DOHH2 (cell line): Measurements from ENCODE around the gene UNC80.

Source experiments
- H3F3A ChIP-seq: fragments of 200-600 bp; sonication (generic), shearing (Covaris generic); 2 replicates; pipeline ENCODE4 v1.6.0; 2016; ENCODE audit warnings: antibody characterized with exemption, mild to moderate bottlenecking; ENCODE audit not compliant: control insufficient read depth, insufficient read depth
- H3K27ac ChIP-seq: fragments of 200-600 bp; sonication (generic); 2 replicates; pipeline ENCODE4 v1.5.1; 2014; ENCODE audit warnings: low read depth, mild to moderate bottlenecking, low read length, moderate library complexity
- H3K27me3 ChIP-seq: fragments of 200-600 bp; sonication (generic); 2 replicates; pipeline ENCODE4 v1.6.1; 2014; ENCODE audit warnings: mild to moderate bottlenecking, low read length, mixed read lengths; ENCODE audit not compliant: control insufficient read depth
- H3K36me3 ChIP-seq: fragments of 200-600 bp; sonication (generic); 2 replicates; pipeline ENCODE4 v1.6.1; 2014; ENCODE audit warnings: mild to moderate bottlenecking, low read length, moderate library complexity, mixed read lengths; ENCODE audit not compliant: control insufficient read depth
- H3K4me1 ChIP-seq: fragments of 200-600 bp; sonication (generic); 2 replicates; pipeline ENCODE4 v1.6.1; 2014; ENCODE audit warnings: mild to moderate bottlenecking, low read length, mixed read lengths; ENCODE audit not compliant: control insufficient read depth
- H3K4me2 ChIP-seq: fragments of 200-600 bp; sonication (generic); 2 replicates; pipeline ENCODE4 v1.6.0; 2014; ENCODE audit warnings: mild to moderate bottlenecking, low read length, moderate library complexity
- H3K4me3 ChIP-seq: fragments of 200-600 bp; sonication (generic); 2 replicates; pipeline ENCODE4 v1.5.1; 2014; ENCODE audit warnings: mild to moderate bottlenecking, low read length, mixed read lengths
- H3K79me2 ChIP-seq: fragments of 200-600 bp; sonication (generic); 2 replicates; pipeline ENCODE4 v1.6.1; 2014; ENCODE audit warnings: mild to moderate bottlenecking, low read length, mixed read lengths; ENCODE audit not compliant: control insufficient read depth
- H3K9me2 ChIP-seq: fragments of 200-600 bp; sonication (generic); replicated peaks from 2 replicates; pipeline ENCODE4 v1.6.1; 2014; ENCODE audit warnings: mild to moderate bottlenecking, low read length, mixed read lengths; ENCODE audit not compliant: control insufficient read depth
- H3K9me3 ChIP-seq: fragments of 200-600 bp; sonication (generic); 2 replicates; pipeline ENCODE4 v1.6.1; 2014; ENCODE audit warnings: antibody characterized with exemption, low read length, mixed read lengths; ENCODE audit not compliant: control insufficient read depth, insufficient read depth
- H4K20me1 ChIP-seq: fragments of 200-600 bp; sonication (generic); 2 replicates; pipeline ENCODE4 v1.6.0; 2014; ENCODE audit warnings: low read depth, mild to moderate bottlenecking, antibody characterized with exemption, low read length, moderate library complexity; ENCODE audit not compliant: control insufficient read depth, insufficient read depth
- CTCF ChIP-seq: fragments of 200-600 bp; sonication (generic); IDR thresholded peaks from one replicate; pipeline ENCODE4 v1.5.1; 2014; ENCODE audit warnings: antibody characterized with exemption, mild to moderate bottlenecking, low read depth, low read length; ENCODE audit not compliant: poor library complexity, severe bottlenecking
- EZH2phosphoT487 ChIP-seq: fragments of 200-600 bp; sonication (generic); IDR thresholded peaks from 2 replicates; pipeline ENCODE4 v1.6.1; 2017; ENCODE audit warnings: borderline replicate concordance, mild to moderate bottlenecking, antibody characterized with exemption, low read length, moderate library complexity, mixed read lengths

Gene UNC80

GRCh38 chr2:209985874-209986273, 214.2 kb downstream of the UNC80 start:
- no peak overlapping the region for H3K4me2 ChIP-seq

GRCh38 chr2:209986415-209986814, 214.8 kb downstream of the UNC80 start:
- no peaks in the 10 kb centered on the region for H3K9me3 ChIP-seq
- no peak overlapping the region for H3K4me2 ChIP-seq
- H3K4me1 ChIP-seq = peaks cover 8% of the 10 kb centered on the region
- no peaks in the 10 kb centered on the region for H4K20me1 ChIP-seq
- H3K4me3 ChIP-seq = no peak overlapping the region
- TF ChIP-seq CTCF (no peak), EZH2phosphoT487 (no peak)
- no peaks in the 10 kb centered on the region for H3K9me2 ChIP-seq
- H3K27ac ChIP-seq = no peak overlapping the region
- H3F3A ChIP-seq = no peaks in the 10 kb centered on the region
- H3K79me2 ChIP-seq = no peaks in the 10 kb centered on the region
- H3K36me3 ChIP-seq = no peaks in the 10 kb centered on the region
- H3K27me3 ChIP-seq = peaks cover 11% of the 10 kb centered on the region; the same call in 1 of the 2 replicates

More at GRCh38 chr2:209985874-209986273, 214.2 kb downstream of the UNC80 start:
- H3K9me2 ChIP-seq = no peaks in the 10 kb centered on the region
- no peak overlapping the region for H3K27ac ChIP-seq
- no peaks in the 10 kb centered on the region for H3K9me3 ChIP-seq
- no peaks in the 10 kb centered on the region for H3K36me3 ChIP-seq
- no peaks in the 10 kb centered on the region for H3K79me2 ChIP-seq
- TF ChIP-seq EZH2phosphoT487 = no peak
- no peak for TF ChIP-seq CTCF
- H4K20me1 ChIP-seq = no peaks in the 10 kb centered on the region
- no peaks in the 10 kb centered on the region for H3F3A ChIP-seq
- no peak overlapping the region for H3K4me3 ChIP-seq
- peaks cover 8% of the 10 kb centered on the region for H3K4me1 ChIP-seq
- peaks cover 11% of the 10 kb centered on the region; the same call in 1 of the 2 replicates for H3K27me3 ChIP-seq

- Histone ChIP-seq H3K4me2 (no peak overlapping the region), H3K79me2 (no peaks in the 10 kb centered on the region), H3K9me2 (no peaks in the 10 kb centered on the region), H3K27ac (no peak overlapping the region), H3K9me3 (no peaks in the 10 kb centered on the region), H3K4me1 (peaks cover 8% of the 10 kb centered on the region), H4K20me1 (no peaks in the 10 kb centered on the region), H3K4me3 (no peak overlapping the region), H3K36me3 (no peaks in the 10 kb centered on the region), H3F3A (no peaks in the 10 kb centered on the region), H3K27me3 (peaks cover 6% of the 10 kb centered on the region; the same call in 1 of the 2 replicates)
- no peak for TF ChIP-seq CTCF
- no peak for TF ChIP-seq EZH2phosphoT487
Observed at GRCh38 chr2:209988010-209988409, 216.4 kb downstream of the UNC80 start.

GRCh38 chr2:209990838-209991237, 219.2 kb downstream of the UNC80 start:
- Histone ChIP-seq H3K9me2 (no peaks in the 10 kb centered on the region), H3K4me3 (no peak overlapping the region), H3K4me2 (no peak overlapping the region), H3K27me3 (peaks cover 6% of the 10 kb centered on the region; the same call in 1 of the 2 replicates), H3K36me3 (no peaks in the 10 kb centered on the region), H4K20me1 (no peaks in the 10 kb centered on the region), H3F3A (no peaks in the 10 kb centered on the region), H3K9me3 (no peaks in the 10 kb centered on the region), H3K4me1 (peaks cover 5% of the 10 kb centered on the region), H3K27ac (no peak overlapping the region), H3K79me2 (no peaks in the 10 kb centered on the region)
- TF ChIP-seq CTCF (no peak), EZH2phosphoT487 (no peak)
